CD14-positive monocyte (primary cell): Measurements from ENCODE around the gene BTBD19. TPM values are rescaled to one million over a fixed set of nuclear protein-coding genes. Genes with fewer than 3 reads are reported as not detected.
A peak's percentile ranks its signal among the peaks of the same experiment; 100 is the strongest.

ENCODE experiments used
- DNase-seq, 3 donors: peaks; one replicate each; pipeline ENCODE4 v3.0.0-alpha.2; 2011 to 2022
- H2AFZ ChIP-seq: 2 replicates; pipeline ENCODE4 v1.6.0; 2012; ENCODE audit warnings: mild to moderate bottlenecking, low read depth, low read length, inconsistent platforms; ENCODE audit not compliant: insufficient read depth, poor library complexity, severe bottlenecking
- H3K27ac ChIP-seq, 2 donors: 1 replicate in 1 of 2; 2 replicates in 1 of 2; pipeline ENCODE4 v1.5.1; 2012 to 2013; ENCODE audit warnings: low read length in 2 of 2, control low read depth in 1 of 2, inconsistent platforms in 1 of 2, low read depth in 1 of 2, mild to moderate bottlenecking in 1 of 2
- H3K27me3 ChIP-seq, 2 donors: one replicate each; pipeline versions ENCODE4 v1.6.0 to v1.6.1; 2011 to 2013; ENCODE audit warnings: low read length in 2 of 2; ENCODE audit not compliant: control insufficient read depth in 2 of 2, insufficient read depth in 2 of 2
- H3K36me3 ChIP-seq, 2 donors: replicated peaks in 1 of 2; 1 replicate in 1 of 2; 2 replicates in 1 of 2; pipeline versions ENCODE4 v1.5.1 to v1.6.1; 2012 to 2013; ENCODE audit warnings: low read length in 2 of 2, control low read depth in 1 of 2, inconsistent platforms in 1 of 2, mild to moderate bottlenecking in 1 of 2; ENCODE audit not compliant: insufficient read depth in 2 of 2, control insufficient read depth in 1 of 2
- H3K4me1 ChIP-seq, 2 donors: 1 replicate in 1 of 2; 2 replicates in 1 of 2; pipeline versions ENCODE4 v1.5.1 to v1.6.1; 2012 to 2013; ENCODE audit warnings: low read length in 2 of 2, control low read depth in 1 of 2, inconsistent platforms in 1 of 2, mild to moderate bottlenecking in 1 of 2, moderate library complexity in 1 of 2; ENCODE audit not compliant: insufficient read depth in 2 of 2, control insufficient read depth in 1 of 2
- H3K4me2 ChIP-seq: replicated peaks from 2 replicates; pipeline ENCODE3; 2012; ENCODE audit warnings: low read length, moderate library complexity, mild to moderate bottlenecking; ENCODE audit not compliant: poor library complexity, severe bottlenecking; ENCODE audit errors: extremely low read depth
- H3K4me3 ChIP-seq, 3 experiments: fragments of 200-600 bp in 1 of 3; sonication (generic) in 1 of 3; replicated peaks in 1 of 3; 1 replicate in 2 of 3; 2 replicates in 1 of 3; pipeline ENCODE4 v1.5.1; 2011 to 2013; ENCODE audit warnings: low read length in 3 of 3, mild to moderate bottlenecking in 3 of 3, control low read depth in 2 of 3, low read depth in 2 of 3, inconsistent platforms in 1 of 3, moderate library complexity in 1 of 3
- H3K79me2 ChIP-seq: 2 replicates; pipeline ENCODE4 v1.6.0; 2012; ENCODE audit warnings: mild to moderate bottlenecking, control low read depth, inconsistent platforms, low read length, moderate library complexity; ENCODE audit not compliant: insufficient read depth
- H3K9ac ChIP-seq: 2 replicates; pipeline ENCODE4 v1.6.0; 2017; ENCODE audit warnings: low read length, mild to moderate bottlenecking; ENCODE audit not compliant: insufficient read depth, poor library complexity, severe bottlenecking
- H3K9me3 ChIP-seq, 2 donors: replicated peaks in 1 of 2; 1 replicate in 1 of 2; 2 replicates in 1 of 2; pipeline versions ENCODE4 v1.5.1 to v1.6.1; 2012 to 2013; ENCODE audit warnings: low read length in 2 of 2, control low read depth in 1 of 2; ENCODE audit not compliant: control insufficient read depth in 1 of 2, insufficient read depth in 1 of 2
- H4K20me1 ChIP-seq: 2 replicates; pipeline ENCODE4 v1.6.0; 2012; ENCODE audit warnings: mild to moderate bottlenecking, low read length, control low read depth, moderate library complexity; ENCODE audit not compliant: insufficient read depth
- H3K27ac Mint-ChIP-seq, 7 donors: one replicate each; pipeline ENCODE4 v1.8.0; 2020; ENCODE audit warnings: mild to moderate bottlenecking in 7 of 7, mixed read lengths in 7 of 7, moderate library complexity in 6 of 7, inconsistent platforms in 2 of 7
- H3K27me3 Mint-ChIP-seq, 3 donors: one replicate each; pipeline ENCODE4 v1.8.0; 2021 to 2022; ENCODE audit warnings: low read depth in 3 of 3, mild to moderate bottlenecking in 3 of 3, mixed read lengths in 3 of 3, moderate library complexity in 3 of 3, inconsistent platforms in 1 of 3
- H3K36me3 Mint-ChIP-seq, 2 donors: one replicate each; pipeline ENCODE4 v1.8.0; 2020; ENCODE audit warnings: mixed read lengths in 2 of 2, inconsistent platforms in 1 of 2, mild to moderate bottlenecking in 1 of 2
- H3K4me1 Mint-ChIP-seq: one replicate; pipeline ENCODE4 v1.8.0; 2020; ENCODE audit warnings: mild to moderate bottlenecking, mixed read lengths
- H3K4me3 Mint-ChIP-seq, 2 donors: one replicate each; pipeline ENCODE4 v1.8.0; 2020; ENCODE audit warnings: mild to moderate bottlenecking in 2 of 2, mixed read lengths in 2 of 2, moderate library complexity in 1 of 2
- H3K9me3 Mint-ChIP-seq, 7 donors: one replicate each; pipeline ENCODE4 v1.8.0; 2020 to 2022; ENCODE audit warnings: mixed read lengths in 7 of 7, mild to moderate bottlenecking in 6 of 7, moderate library complexity in 6 of 7, inconsistent platforms in 2 of 7
- CTCF ChIP-seq: fragments of 200-600 bp; IDR thresholded peaks from one replicate; pipeline ENCODE4 v1.8.0; 2022; ENCODE audit warnings: antibody characterized with exemption, mild to moderate bottlenecking
- WGBS: methylation state at CpG from one replicate; pipeline ENCODE4 v1.1.5; 2013; ENCODE audit warnings: missing lambda C conversion rate; ENCODE audit not compliant: insufficient coverage; 5-methylcytosine and 5-hydroxymethylcytosine counted together
- intact Hi-C, 2 donors: fragments of 100-400 bp; cut with micrococcal nuclease; formaldehyde crosslinking; loops; one replicate each; pipeline versions ENCODE4 v1.15.0 to v1.15.1; 2023
- polyA plus RNA-seq, 3 donors: library from polyadenylated mRNA; depleted of rRNA in 1 of 3; unstranded in 2 of 3; stranded (reverse) in 1 of 3; fragments of 300-500 nt in 2 of 3; fragments of >200 nt in 1 of 3; fragmentation: Illumina TruSeq in 2 of 3; gene quantifications; 1 replicate in 2 of 3; 2 replicates in 1 of 3; pipeline ENCODE4 v1.2.3, GENCODE V29; 2012 to 2021

The BTBD19 gene
- polyA plus RNA-seq, 3 donors = 0.10 to 6.3 (median 0.73) TPM

DNA sequence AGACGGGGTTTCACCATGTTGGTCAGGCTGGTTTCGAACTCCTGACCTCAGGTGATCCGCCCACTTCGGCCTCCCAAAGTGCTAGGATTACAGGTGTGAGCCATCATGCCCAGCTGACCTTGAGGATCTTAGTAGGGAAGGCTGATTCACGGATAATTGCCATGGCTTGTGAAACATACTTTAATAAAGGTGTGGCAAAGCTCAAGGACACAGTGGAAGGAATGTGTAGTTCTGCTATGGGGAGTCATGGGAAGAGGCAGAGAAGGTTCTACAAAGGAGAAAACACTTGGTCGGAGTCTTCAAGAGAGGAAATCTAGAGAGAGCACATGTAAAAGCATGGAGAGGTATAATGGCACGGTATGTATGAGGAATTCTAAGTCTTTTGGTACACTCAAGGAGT is 47.4 kb downstream of the BTBD19 start:
- Histone ChIP-seq H3K4me2 (no peak overlapping the region), H4K20me1 (no peaks in the 10 kb centered on the region), H3K9ac (no peak overlapping the region), H3K79me2 (no peaks in the 10 kb centered on the region), H3K36me3 (peaks cover 0 to 12% of the 10 kb centered on the region in 2 donors), H3K4me3 (no peak overlapping the region), H3K9me3 (no peaks in the 10 kb centered on the region), H3K27ac (no peak overlapping the region), H2AFZ (no peak overlapping the region), H3K27me3 (no peaks in the 10 kb centered on the region), H3K4me1 (peaks cover 9% of the 10 kb centered on the region in 2 donors)
- DNase-seq = no peak
- no peak for TF ChIP-seq CTCF
- Mint-ChIP-seq H3K4me1 (peaks cover 18% of the 10 kb centered on the region), H3K4me3 (no peak overlapping the region), H3K27me3 (no peaks in the 10 kb centered on the region), H3K9me3 (no peaks in the 10 kb centered on the region), H3K27ac (peak overlapping the region in 1 of 7 donors; percentile 15), H3K36me3 (peaks cover 35 to 39% of the 10 kb centered on the region in 2 donors)
- 100% methylated on average over 3 of the region's 7 CpGs for WGBS
- intact Hi-C loops = no loop called here

- no peak for TF ChIP-seq CTCF
- 93% methylated on average over 3 of the region's 7 CpGs for WGBS
- Mint-ChIP-seq H3K36me3 (peaks cover 31 to 36% of the 10 kb centered on the region in 2 donors), H3K9me3 (no peaks in the 10 kb centered on the region), H3K27me3 (no peaks in the 10 kb centered on the region), H3K27ac (no peak overlapping the region), H3K4me3 (no peak overlapping the region), H3K4me1 (peaks cover 28% of the 10 kb centered on the region)
- H3K27ac ChIP-seq = no peak overlapping the region
- no peaks in the 10 kb centered on the region for H3K9me3 ChIP-seq
- H2AFZ ChIP-seq = no peak overlapping the region
- H3K27me3 ChIP-seq = no peaks in the 10 kb centered on the region
- H3K79me2 ChIP-seq = no peaks in the 10 kb centered on the region
- H3K4me1 ChIP-seq = peaks cover 19 to 24% of the 10 kb centered on the region in 2 donors
- intact Hi-C loops = no loop called here
- no peak overlapping the region for H3K9ac ChIP-seq
- H3K36me3 ChIP-seq = peaks cover 0 to 12% of the 10 kb centered on the region in 2 donors
- H4K20me1 ChIP-seq = no peaks in the 10 kb centered on the region
- H3K4me3 ChIP-seq = no peak overlapping the region
- H3K4me2 ChIP-seq = no peak overlapping the region
- no peak for DNase-seq
Observed at GRCh38 chr1:44857446-44857845, 49.1 kb downstream of the BTBD19 start.
